Astrocyte of the cerebellum (primary cell): Measurements from ENCODE around the gene NOTUM.
"Not testable (repeated sequence)": the region's sequence is repeated elsewhere in the genome, so short reads cannot be mapped to it uniquely, and the experiment has no call there.

Experiments used
- DNase-seq: peaks from one replicate; pipeline ENCODE4 v3.0.0-alpha.2; 2011; ENCODE audit warnings: low read depth
- H3K4me3 ChIP-seq: 2 replicates; pipeline ENCODE4 v1.5.1; 2011; ENCODE audit warnings: mild to moderate bottlenecking, low read depth, low read length, moderate library complexity
- in situ Hi-C: cut with HindIII; loops from 2 replicates; pipeline ENCODE4 v1.10.0; 2017; ENCODE audit warnings: low sequenced_read_pairs
- TF ChIP-seq, protein P1 (sequence below): IDR thresholded peaks from 2 replicates; pipeline ENCODE4 v1.5.1; 2012; ENCODE audit warnings: low read length, low read depth, moderate library complexity, mild to moderate bottlenecking; ENCODE audit errors: missing control alignments

Gene NOTUM

DNA sequence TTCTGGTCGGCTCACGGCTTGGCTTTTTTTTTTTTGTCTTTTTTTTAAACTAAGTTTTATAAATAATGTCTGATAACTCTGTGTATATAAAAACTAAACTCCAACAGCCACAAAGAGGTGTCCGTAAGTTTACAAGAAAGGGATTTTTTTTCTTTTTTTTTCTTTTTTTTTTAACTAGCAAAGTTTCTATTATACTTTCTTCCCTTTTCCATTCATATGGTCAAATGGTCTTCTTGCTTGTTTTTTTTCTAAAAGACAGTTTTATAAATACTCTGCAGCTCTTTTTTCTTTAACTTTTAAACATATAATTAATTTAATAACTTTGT, 39.5 kb downstream of the NOTUM start:
- in situ Hi-C loops, result no loop called here
- DNase-seq, result no peak
- TF ChIP-seq, protein P1, sequence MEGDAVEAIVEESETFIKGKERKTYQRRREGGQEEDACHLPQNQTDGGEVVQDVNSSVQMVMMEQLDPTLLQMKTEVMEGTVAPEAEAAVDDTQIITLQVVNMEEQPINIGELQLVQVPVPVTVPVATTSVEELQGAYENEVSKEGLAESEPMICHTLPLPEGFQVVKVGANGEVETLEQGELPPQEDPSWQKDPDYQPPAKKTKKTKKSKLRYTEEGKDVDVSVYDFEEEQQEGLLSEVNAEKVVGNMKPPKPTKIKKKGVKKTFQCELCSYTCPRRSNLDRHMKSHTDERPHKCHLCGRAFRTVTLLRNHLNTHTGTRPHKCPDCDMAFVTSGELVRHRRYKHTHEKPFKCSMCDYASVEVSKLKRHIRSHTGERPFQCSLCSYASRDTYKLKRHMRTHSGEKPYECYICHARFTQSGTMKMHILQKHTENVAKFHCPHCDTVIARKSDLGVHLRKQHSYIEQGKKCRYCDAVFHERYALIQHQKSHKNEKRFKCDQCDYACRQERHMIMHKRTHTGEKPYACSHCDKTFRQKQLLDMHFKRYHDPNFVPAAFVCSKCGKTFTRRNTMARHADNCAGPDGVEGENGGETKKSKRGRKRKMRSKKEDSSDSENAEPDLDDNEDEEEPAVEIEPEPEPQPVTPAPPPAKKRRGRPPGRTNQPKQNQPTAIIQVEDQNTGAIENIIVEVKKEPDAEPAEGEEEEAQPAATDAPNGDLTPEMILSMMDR, result no peak
- H3K4me3 ChIP-seq, result no peak overlapping the region

DNA sequence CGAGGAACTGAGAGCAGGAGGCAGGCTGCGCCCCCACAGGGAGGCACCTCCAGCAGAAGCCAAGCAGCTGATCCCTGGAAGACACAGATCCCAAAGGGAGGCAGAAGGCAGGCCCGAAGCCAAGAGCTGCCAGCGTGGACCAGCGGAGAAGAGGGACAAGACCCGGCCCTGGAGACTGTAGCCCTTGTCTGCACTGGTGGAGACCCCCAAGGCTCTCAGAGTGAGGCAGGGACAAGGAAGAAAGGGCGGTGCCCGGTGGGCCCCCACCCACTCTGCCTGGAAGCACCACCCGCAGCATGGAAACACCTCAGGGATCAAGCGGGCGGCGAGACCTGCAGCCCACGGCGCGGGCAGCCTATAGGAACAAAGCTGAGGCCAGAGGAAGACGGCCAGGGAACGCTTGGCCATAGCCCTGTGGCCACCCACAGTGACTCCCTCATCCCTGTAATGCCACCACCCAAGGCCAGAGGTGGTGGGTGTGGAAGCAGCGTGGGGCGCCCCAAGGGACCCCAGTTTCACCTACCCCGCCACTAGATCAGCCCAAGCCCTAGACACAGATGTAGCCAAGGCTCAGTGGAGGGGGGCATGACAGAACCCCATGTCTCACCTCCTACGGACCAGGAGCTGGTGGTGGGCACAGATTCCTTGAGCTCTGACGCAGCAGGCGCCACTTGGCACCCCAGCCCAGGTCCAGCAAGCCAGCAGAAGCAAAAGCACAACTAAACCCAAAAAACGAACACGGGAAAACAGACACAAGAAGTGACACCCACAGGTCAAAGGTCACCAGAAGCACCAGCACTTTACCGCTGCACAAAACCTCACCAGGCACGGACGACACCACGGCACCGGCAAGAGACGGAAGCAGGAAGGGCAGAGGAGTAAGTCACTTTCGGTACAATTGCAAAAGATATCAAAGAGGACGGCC, 40.1 kb downstream of the NOTUM start:
- TF ChIP-seq, protein P1, result no peak
- no peak overlapping the region for H3K4me3 ChIP-seq
- in situ Hi-C loops, result no loop called here

DNA sequence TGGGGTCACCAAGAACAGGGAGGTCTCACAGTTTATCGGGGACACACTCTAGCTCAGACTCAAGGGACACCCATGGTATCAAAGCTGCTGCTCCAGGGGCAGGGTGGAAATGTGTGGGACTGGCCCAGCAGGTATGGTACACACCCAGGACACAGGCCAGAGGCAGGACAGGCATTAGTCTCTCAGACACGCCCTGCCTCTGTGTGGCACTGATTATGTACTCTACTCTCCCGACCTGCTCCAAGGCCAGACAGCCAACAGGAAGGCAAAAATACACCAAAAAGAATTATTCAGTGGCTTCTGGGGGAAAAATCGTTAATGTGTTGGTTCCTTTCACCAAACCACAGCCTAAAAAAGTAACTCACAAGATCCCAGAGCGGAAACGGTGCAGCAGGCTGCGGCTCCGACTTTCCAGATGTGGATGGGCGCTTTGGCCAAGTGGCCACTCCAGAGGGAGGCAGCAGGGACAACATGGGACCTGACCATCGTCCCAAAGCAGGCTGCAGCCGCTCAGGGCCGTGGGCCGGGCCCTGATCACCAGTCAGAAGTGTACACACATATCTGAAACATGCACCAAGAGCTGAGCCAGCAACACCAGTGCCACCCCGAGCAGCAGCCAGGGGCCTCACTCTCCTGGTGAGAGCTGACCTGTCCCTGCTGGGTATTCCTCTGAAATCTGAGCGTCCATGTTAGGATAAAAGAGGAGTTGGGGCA, 42.0 kb downstream of the NOTUM start:
- TF ChIP-seq, protein P1, result no peak
- in situ Hi-C loops, result no loop called here
- H3K4me3 ChIP-seq, result no peak overlapping the region
- no peak for DNase-seq

More for the DNA sequence above, 40.1 kb downstream of the NOTUM start:
- DNase-seq, result no peak

DNA sequence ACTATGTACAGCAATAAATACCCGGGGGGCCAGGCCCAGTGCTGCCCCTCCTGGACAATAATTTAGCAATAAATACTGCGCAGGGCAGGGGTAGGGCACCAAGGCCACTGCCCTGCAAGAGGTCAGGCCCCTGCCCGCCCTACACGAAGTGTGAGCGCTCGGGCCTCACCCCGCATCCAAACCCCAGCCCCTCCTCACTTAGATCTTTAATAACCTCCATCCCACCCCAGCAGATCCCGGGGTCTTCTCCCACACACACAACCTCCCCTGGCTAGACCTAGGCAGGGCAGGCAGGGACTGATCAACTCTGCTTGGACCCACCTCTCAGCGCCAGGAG, 42.7 kb downstream of the NOTUM start:
- TF ChIP-seq, protein P1, result peak; percentile 5
- DNase-seq, in situ Hi-C loops: not testable (repeated sequence)
- peak overlapping the region; percentile 60 for H3K4me3 ChIP-seq

DNA sequence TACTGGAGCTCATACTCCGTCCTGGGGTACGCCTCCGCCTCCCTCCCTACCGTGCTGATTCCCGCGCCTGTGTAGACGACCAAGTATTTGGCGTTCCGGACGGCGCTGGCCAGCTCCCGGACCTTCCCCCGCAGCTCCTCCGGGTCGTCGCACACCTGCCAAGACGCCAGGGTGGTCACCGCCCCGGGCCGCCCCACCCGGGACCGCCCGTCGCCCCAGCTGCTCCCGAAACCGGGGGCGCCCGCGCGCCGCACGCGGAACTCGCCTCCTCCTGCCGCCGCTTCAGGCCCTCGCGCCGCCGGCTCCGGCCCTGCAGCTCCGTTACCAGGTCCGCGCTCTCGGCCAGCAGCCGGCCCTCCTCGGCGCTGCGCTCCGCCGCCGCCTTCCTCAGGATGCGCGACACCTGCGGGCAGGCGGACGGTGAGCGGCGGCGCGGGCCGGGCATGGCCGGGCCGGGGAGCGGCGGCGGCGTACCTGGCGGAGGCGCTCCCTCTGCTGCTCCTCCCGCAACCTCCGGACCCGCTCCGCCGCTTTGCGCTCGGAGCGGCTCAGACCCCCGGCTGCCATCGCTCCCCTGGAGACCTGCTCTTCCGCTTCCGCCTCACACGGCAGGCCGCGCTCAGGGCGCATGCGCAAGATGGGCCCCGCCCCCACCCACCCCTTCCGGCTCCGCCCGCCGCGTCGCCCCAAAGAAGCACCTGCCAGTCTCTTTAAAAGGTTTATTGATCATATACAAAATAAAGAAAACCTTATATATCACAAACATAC, 43.2 kb downstream of the NOTUM start, which contains the start of gene SIRT7:
SIRT7 (minus strand) TSS at position 612 of the 768 bp plus-strand sequence; CDS start at position 567, 45 bp downstream.
- TF ChIP-seq, protein P1, result no peak
- H3K4me3 ChIP-seq, result peak within 1 kb of the TSS; percentile 60
- in situ Hi-C loops, result no loop called here
- no peak for DNase-seq
